HG03354 (cell line): ENCODE results near the gene SLC7A8.
A peak's percentile ranks its signal among the peaks of the same experiment; 100 is the strongest.

ENCODE experiments used
- ATAC-seq: cut with Tn5 transposase; IDR thresholded peaks from one replicate; pipeline ENCODE4 v1.9.1; 2021; ENCODE audit warnings: mild to moderate bottlenecking; ENCODE audit not compliant: unreplicated experiment, poor library complexity, severe bottlenecking

SLC7A8 gene

GRCh38 chr14:23137813-23138535, 45.5 kb downstream of the SLC7A8 start:
- no peak for ATAC-seq

GRCh38 chr14:23137192-23137812, 46.2 kb downstream of the SLC7A8 start:
- ATAC-seq, result no peak

DNA sequence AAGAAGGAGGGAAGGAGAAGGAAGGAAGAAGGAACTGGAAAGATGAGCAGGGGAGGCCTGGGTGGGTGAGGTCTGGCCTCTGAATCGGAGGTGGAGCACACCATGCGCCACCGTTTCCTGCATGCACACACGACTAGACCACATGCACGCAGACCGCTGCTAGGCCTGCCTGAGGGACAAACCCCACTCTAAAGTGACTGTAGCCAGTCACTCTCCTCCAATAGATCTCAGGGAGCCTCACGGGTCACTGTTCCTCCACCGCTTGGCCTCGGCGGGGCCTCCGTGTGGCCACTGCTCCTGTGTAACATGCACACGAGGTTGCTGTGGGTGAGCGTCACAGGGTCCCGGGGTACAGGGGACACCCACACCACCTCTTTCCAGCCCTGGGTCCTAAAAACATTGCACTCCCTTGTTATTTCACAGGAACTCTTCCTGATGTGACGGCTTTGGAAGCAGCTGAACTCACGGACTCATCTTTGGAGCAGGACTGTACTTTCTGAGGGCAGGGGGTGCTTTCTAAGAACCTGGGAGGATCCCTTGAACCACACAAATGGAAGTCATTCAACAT, 46.8 kb downstream of the SLC7A8 start:
- no peak for ATAC-seq

- ATAC-seq, result no peak
Measured at GRCh38 chr14:23132970-23133369, 50.5 kb downstream of the SLC7A8 start.

DNA sequence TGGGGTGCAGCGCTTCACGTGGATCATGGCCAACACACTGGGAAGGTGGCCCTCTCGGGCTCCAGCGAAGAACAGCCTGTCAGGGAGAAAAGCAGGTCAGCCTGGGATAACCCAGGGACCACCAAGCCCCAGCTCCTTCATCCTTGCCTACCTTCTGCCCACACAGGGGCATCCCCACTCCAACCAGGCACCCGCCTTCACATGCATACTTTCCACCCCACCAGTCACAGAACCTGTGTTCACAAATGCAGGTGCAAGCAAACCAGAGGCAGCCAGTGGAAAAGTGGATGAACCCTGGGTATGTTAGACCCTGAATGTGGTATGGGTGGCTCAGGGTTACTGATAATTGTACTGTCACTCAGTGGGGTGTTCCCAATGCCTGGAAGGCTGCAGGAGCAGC, 52.0 kb downstream of the SLC7A8 start:
- no peak for ATAC-seq

- no peak for ATAC-seq
Measured at GRCh38 chr14:23130871-23131270, 52.6 kb downstream of the SLC7A8 start.

- ATAC-seq, result no peak
Measured at GRCh38 chr14:23129759-23130316, 53.6 kb downstream of the SLC7A8 start.

DNA sequence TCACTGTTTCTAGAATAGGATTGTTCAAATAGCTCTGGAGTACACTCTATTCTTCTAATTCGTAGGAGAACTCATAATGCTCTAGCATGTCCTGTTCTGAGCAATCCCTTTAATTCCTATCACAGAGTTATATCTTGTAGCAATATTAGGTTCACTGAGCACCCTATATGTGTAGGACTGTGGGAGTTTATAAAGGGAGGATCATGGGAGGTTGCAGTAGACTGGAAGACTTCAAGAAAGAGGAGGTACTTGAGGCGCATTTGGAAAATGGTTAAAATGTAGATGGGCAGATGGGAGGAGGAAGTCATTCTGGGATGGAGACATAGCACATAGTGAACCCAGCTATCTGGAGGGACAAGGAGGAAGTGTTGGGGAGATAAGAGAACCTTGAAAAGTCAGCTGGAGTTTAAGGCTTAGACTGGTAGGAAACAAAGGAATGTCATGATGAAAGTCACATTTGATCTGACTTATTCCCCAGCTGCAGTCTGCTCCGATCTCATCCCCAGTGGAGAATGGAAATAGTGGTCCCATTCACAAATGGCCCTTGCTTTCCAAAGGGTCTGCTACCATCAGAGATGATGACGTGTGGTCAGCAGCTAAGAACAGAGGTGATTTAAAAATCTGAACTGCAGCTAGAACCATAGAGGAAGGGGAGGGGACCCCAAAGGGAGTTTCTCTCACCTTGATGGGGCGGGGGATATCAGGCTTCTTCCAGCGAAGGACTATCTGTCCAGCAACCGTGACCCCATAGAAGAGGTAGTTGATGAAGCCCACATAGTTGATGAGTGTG, 54.3 kb downstream of the SLC7A8 start:
- no peak for ATAC-seq

DNA sequence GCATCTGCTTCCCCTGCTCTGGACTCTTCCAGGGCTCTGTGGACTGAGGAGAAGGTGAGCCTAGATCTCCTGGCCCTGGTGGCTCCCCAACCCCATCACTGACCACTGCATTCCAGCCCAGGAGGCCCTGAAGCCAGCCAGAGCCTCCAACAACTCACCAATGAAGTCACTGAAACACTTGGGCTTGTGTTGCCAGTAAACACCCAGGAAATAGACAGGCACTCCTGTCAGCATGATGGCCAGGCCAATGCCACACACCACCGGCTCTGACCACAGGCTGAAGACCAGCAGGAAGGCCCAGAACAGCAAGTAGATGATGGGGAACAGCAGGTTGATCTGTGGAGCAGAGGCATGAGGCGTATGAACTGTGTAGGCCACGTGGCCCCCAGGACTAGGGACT, 55.6 kb downstream of the SLC7A8 start:
- ATAC-seq, result no peak

DNA sequence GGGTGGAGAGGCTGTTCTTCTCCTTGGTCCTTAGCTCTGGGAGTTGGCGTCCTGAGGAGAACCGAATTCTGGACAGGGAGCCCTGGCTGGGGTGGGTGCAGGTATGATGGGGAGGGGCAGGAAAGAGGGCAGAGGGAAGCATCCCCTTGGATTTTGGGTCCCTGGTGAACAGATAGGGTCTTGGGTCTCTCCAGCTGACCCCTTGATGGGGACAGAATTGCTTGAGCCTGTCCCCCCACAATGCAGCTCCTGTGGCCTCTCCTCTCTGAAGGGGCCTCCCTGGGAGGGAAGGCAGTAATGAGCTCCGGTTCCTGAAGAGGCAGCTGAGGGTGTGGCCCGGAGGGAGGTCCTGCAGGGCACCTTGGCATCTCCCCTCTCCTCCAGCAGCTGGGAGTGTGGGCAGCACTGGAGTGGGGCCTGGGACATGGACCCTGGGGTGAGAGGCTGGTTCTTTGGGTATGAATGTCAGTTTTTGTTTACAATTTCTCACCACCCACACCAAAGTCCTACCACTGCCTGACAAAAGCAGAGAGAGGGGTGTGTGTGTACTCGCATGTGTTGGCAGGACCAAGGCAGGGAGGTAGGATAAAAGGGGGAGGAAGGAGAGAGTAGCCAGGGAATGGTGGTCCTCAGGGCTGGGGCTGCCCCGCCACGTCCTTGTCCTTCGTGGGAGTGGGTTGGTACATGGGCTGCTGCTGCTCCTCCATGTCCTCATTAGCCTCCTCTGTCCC, 56.7 kb downstream of the SLC7A8 start:
- ATAC-seq, result no peak

GRCh38 chr14:23125933-23126524, 57.4 kb downstream of the SLC7A8 start:
- no peak for ATAC-seq

DNA sequence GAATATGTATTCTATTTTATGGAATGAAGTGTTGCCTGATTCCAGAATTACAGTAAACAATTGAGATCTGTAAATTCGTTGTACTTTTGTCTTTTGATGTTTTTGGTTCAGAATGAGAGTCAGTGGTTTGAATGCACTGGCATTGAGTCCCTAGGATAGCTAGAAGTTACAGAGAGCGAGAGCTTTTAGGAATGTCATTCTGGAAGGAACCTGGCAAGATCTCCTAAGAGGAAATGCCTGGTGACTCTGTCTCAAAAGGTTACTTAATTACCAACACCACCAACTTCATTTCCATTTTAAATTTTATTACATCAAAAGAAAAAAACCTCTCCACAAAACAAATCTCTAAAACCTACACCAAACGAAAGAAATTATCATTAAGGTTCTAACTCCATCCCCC, 58.4 kb downstream of the SLC7A8 start:
- ATAC-seq, result no peak

DNA sequence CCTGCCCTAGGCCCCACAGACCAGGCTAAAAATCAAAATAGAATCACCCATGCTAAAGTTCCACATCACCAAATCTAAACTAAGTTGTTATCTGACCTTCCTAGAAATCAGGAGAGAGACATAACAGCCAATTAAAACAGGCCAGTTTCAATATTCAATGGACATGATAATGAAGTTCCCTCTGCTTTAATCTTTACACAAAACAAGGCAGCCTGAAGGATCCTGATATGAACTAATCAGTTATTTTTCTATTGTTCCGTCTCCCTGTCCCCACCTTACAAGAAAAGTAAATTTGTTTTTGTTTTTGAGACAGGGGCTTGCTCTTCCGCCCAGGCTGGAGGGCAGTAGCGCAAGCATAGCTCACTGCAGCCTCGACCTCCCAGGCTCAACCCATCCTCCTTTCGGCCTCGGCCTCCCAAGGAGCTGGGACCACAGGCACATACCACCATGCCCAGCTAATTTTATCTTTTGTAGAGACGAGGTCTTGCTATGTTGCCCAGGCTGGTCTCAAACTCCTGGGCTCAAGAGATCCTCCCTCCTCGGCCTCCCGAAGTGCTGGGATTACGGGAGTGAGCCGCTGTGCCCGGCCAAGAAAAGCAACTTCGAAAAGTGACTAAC, 59.0 kb downstream of the SLC7A8 start:
- no peak for ATAC-seq

DNA sequence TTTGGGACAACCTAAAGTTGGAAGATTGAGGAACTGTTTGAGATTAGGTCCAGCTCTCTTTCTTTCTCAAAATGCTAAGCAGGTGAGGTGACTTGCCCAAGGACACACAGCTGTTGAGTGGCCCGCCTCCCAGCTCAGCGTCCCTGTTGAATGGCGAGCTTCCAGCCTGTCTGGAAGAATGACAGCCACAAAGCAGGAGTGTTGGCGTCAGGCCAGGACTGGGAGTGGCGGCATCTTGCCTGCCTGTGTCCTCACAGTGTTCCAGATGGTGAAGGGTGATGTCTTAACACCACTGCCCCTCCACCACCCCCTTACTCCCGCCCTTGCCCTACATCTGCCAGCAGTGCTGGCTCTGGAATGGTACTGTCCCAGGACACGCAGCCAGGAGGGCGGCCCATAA, 60.0 kb downstream of the SLC7A8 start:
- ATAC-seq, result no peak

GRCh38 chr14:23122086-23122485, 61.4 kb downstream of the SLC7A8 start:
- ATAC-seq, result no peak

- peak; percentile 56 for ATAC-seq
Measured at GRCh38 chr14:23121361-23121771, 62.1 kb downstream of the SLC7A8 start.

DNA sequence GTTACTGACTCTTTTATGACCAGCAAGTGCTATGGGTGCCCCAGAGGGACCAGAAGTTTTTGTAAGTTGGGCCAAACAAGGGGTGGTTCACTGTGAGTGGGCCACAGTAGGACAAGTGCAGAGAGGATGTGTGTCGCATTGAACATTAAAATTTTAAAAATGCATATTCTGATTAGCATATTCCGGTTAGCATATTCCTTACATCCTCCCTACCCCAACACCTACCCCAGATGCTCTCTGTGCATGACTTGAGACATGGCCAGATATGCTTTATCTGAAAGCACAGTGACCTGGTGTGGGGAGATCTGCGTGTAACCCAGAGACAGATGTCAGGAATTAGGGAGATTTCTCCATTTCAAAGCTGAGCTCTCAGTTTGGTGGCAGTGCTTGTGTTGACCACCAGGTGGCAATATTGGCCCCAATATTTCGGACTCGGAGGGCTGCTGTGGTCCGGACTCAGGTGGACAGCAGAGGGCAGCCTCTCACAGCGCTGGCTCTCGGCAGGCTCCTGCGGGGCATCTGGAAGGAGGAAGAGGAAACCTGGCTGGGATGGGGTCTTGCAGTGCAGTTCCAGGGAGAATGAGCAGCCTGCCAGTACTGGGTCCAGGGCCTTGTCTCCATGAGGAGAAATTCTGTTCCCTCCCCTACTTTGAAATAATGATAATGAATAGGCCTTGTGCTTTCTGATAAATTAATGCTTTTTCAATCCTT, 62.8 kb downstream of the SLC7A8 start:
- peak; percentile 81 for ATAC-seq
